Heart right ventricle (tissue), 16 donors: Measurements from ENCODE around the gene MAGI2. TPM values are rescaled to one million over a fixed set of nuclear protein-coding genes. Genes with fewer than 3 reads are reported as not detected.

ENCODE experiments used
- ATAC-seq, 8 donors: fragments of 200-7000 bp; cut with Tn5 transposase; one replicate each; pipeline ENCODE4 v1.9.1; 2020; ENCODE audit warnings: mild to moderate bottlenecking in 8 of 8, moderate library complexity in 8 of 8, moderate number of reproducible peaks in 1 of 8
- DNase-seq, 2 donors: peaks; one replicate each; pipeline ENCODE4 v3.0.0-alpha.2; 2020
- H3K27ac ChIP-seq, 10 donors: fragments of 200-600 bp; sonication (generic) in 2 of 10; one replicate each; pipeline versions ENCODE4 v1.5.0 to v1.8.0; 2020 to 2022; ENCODE audit warnings: mild to moderate bottlenecking in 3 of 10
- H3K27me3 ChIP-seq, 7 donors: fragments of 200-600 bp; one replicate each; pipeline ENCODE4 v1.8.0; 2021 to 2022; ENCODE audit warnings: mild to moderate bottlenecking in 2 of 7
- H3K36me3 ChIP-seq, 9 donors: fragments of 200-600 bp; sonication (generic) in 1 of 9; one replicate each; pipeline versions ENCODE4 v1.5.0 to v1.8.0; 2020 to 2022; ENCODE audit warnings: mild to moderate bottlenecking in 2 of 9
- H3K4me1 ChIP-seq, 9 donors: fragments of 200-600 bp; sonication (generic) in 1 of 9; one replicate each; pipeline versions ENCODE4 v1.5.0 to v1.8.0; 2020 to 2022; ENCODE audit warnings: mild to moderate bottlenecking in 4 of 9
- H3K4me3 ChIP-seq, 10 donors: fragments of 200-600 bp; sonication (generic) in 2 of 10; one replicate each; pipeline versions ENCODE4 v1.5.0 to v1.8.0; 2020 to 2022; ENCODE audit warnings: mild to moderate bottlenecking in 7 of 10, moderate library complexity in 2 of 10
- H3K9me3 ChIP-seq, 11 donors: fragments of 200-600 bp in 10 of 11; sonication (generic) in 2 of 11; one replicate each; pipeline versions ENCODE4 v1.5.0 to v1.8.0; 2013 to 2022; ENCODE audit warnings: mild to moderate bottlenecking in 2 of 11, control low read depth in 1 of 11, moderate library complexity in 1 of 11
- CTCF ChIP-seq, 9 donors: fragments of 200-600 bp; sonication (generic) in 2 of 9; IDR thresholded peaks; one replicate each; pipeline versions ENCODE4 v1.5.0 to v1.8.0; 2021 to 2022; ENCODE audit warnings: antibody characterized with exemption in 9 of 9, mild to moderate bottlenecking in 5 of 9, moderate library complexity in 1 of 9
- WGBS, 2 donors: extraction: QIAGEN DNeasy Blood & Tissue Kit; methylation state at CpG; one replicate each; pipeline ENCODE4 v1.1.7; 2013; ENCODE audit warnings: inconsistent platforms in 1 of 2; 5-methylcytosine and 5-hydroxymethylcytosine counted together
- intact Hi-C, 10 donors: fragments of 100-400 bp; cut with DNase I; formaldehyde crosslinking; loops; one replicate each; pipeline versions ENCODE4 v1.11.1 to v1.14.2; 2022
- polyA plus RNA-seq, 2 donors: library from polyadenylated mRNA; stranded (reverse); fragments of 200-250 nt; gene quantifications; one replicate each; pipeline ENCODE4 v1.2.3, GENCODE V29; 2013
- total RNA-seq, 10 donors: library from RNA; stranded (reverse); fragmentation: NEBNext Ultra II Directional in 3 of 10; extraction: Animal tissue kit (Norgen Biotek cat#: 25700) in 3 of 10; gene quantifications; one replicate each; pipeline versions ENCODE4 v1.2.1 to v1.2.4, GENCODE V29; 2021 to 2023
- donor health status: Arrhythmogenic right ventricular cardiomyopathy.
- donor health status: ischemic (EF 13 %, LVEDD 7.1; RV severe dilation, severe dysfunction).
- donor health status: healthy with polysubstance abuse.
- donor health status: DM: no; HTN: yes; CAD: no.
- donor health status: DM: no; HTN: no; CAD: no.
- donor health status: ischemic (EF 25% LVEDD 6.9; RV normal size, moderate dysfunction).
- donor health status: ischemic (EF 25% LVEDD 5.7; RV mildly dilated, moderate dysfunction).
- donor health status: healthy.
- donor health status: DM: yes; HTN: yes; CAD: no.
- donor health status: Ischemic cardiomyopathy.
- donor health status: ischemic (EF 35%, LVEDD 5.7; RV mildly dilated, moderate dysfunction).
- donor health status: nonischemic (EF 11% LVEDD 7.7; RV severe dilation, severe dysfunction).
- donor health status: DM: yes; HTN: yes; CAD: no.
- donor health status: PGD.
- donor health status: ischemic (EF 29% LVEDD 5.4; RV normal size, mild dysfunction).
- donor health status: nonischemic (EF 23%, LVEDD 6.1; RV moderate dilation, normal function).

Gene MAGI2
- total and polyA plus RNA-seq, 12 donors: 0.83 to 6.0 (median 4.1) TPM

- 57 to 62% methylated on average over 10 of the region's 10 CpGs for WGBS, 2 donors
- Histone ChIP-seq H3K36me3 (no peaks in the 10 kb centered on the region), H3K9me3 (no peaks in the 10 kb centered on the region), H3K27me3 (no peaks in the 10 kb centered on the region), H3K4me1 (peaks cover 0 to 18% (median 0%) of the 10 kb centered on the region in 9 donors), H3K4me3 (no peak overlapping the region), H3K27ac (peak overlapping the region in 1 of 10 donors; percentile 20)
- intact Hi-C loops: loop anchor here in 1 of 10 donors (10.0 kb wide), 1 partner anchor 61 kb away; no protein-coding TSS in a partner anchor
- no peak for TF ChIP-seq CTCF (IDR thresholded peaks at IDR 0.05)
- ATAC-seq (peak in 1 of 8 donors; percentile 30), DNase-seq (no peak)
These were observed 1278.0 kb downstream of the MAGI2 start for GRCh38 chr7:78175330-78176100.

- H3K27me3 ChIP-seq: no peaks in the 10 kb centered on the region
- H3K36me3 ChIP-seq: no peaks in the 10 kb centered on the region
- H3K9me3 ChIP-seq: no peaks in the 10 kb centered on the region
- WGBS, 2 donors: 73 to 91% methylated on average over 5 of the region's 5 CpGs
- DNase-seq (no peak), ATAC-seq (no peak)
- intact Hi-C loops: loop anchor here in 1 of 10 donors (10.0 kb wide), 1 partner anchor 59 kb away; no protein-coding TSS in a partner anchor
- TF ChIP-seq CTCF (IDR thresholded peaks at IDR 0.05): no peak
- no peak overlapping the region for H3K4me3 ChIP-seq
- peaks cover 0 to 18% (median 0%) of the 10 kb centered on the region in 9 donors for H3K4me1 ChIP-seq
- no peak overlapping the region for H3K27ac ChIP-seq
These were observed 1279.8 kb downstream of the MAGI2 start for GRCh38 chr7:78173666-78174065.

- ATAC-seq (no peak), DNase-seq (no peak)
- intact Hi-C loops: loop anchor here in 1 of 10 donors (10.0 kb wide), 1 partner anchor 58 kb away; no protein-coding TSS in a partner anchor
- no peaks in the 10 kb centered on the region for H3K36me3 ChIP-seq
- H3K9me3 ChIP-seq: no peaks in the 10 kb centered on the region
- H3K4me1 ChIP-seq: peaks cover 0 to 18% (median 0%) of the 10 kb centered on the region in 9 donors
- WGBS, 2 donors: 72 to 76% methylated on average over 4 of the region's 4 CpGs
- no peak for TF ChIP-seq CTCF (IDR thresholded peaks at IDR 0.05)
- H3K27ac ChIP-seq: no peak overlapping the region
- H3K27me3 ChIP-seq: no peaks in the 10 kb centered on the region
- H3K4me3 ChIP-seq: no peak overlapping the region
These were observed 1280.4 kb downstream of the MAGI2 start for GRCh38 chr7:78172933-78173591.

GRCh38 chr7:78172267-78172757 lies 1281.2 kb downstream of the MAGI2 start:
- ATAC-seq (no peak), DNase-seq (no peak)
- Histone ChIP-seq H3K36me3 (no peaks in the 10 kb centered on the region), H3K4me1 (peaks cover 0 to 18% (median 0%) of the 10 kb centered on the region in 9 donors), H3K27ac (no peak overlapping the region), H3K4me3 (no peak overlapping the region), H3K9me3 (no peaks in the 10 kb centered on the region), H3K27me3 (no peaks in the 10 kb centered on the region)
- intact Hi-C loops: loop anchor here in 1 of 10 donors (10.0 kb wide), 1 partner anchor 58 kb away; no protein-coding TSS in a partner anchor
- TF ChIP-seq CTCF (IDR thresholded peaks at IDR 0.05): no peak
- WGBS, 2 donors: 52 to 59% methylated on average over 5 of the region's 5 CpGs
